Hematopoietic multipotent progenitor cell (in vitro differentiated cells): Measurements from ENCODE around the gene TIAM2. TPM values are rescaled to one million over a fixed set of nuclear protein-coding genes. Genes with fewer than 3 reads are reported as not detected.

Experiments used
- DNase-seq, 3 donors: peaks; one replicate each; pipeline ENCODE4 v3.0.0-alpha.2; 2011 to 2015; ENCODE audit warnings: low read depth in 2 of 3, low spot score in 2 of 3
- total RNA-seq: library from RNA; depleted of rRNA; stranded (reverse); fragments of >200 nt; gene quantifications from one replicate; pipeline ENCODE4 v1.2.3, GENCODE V29; 2012

The TIAM2 gene
- total RNA-seq, 1 donor: 1.1 TPM

DNA sequence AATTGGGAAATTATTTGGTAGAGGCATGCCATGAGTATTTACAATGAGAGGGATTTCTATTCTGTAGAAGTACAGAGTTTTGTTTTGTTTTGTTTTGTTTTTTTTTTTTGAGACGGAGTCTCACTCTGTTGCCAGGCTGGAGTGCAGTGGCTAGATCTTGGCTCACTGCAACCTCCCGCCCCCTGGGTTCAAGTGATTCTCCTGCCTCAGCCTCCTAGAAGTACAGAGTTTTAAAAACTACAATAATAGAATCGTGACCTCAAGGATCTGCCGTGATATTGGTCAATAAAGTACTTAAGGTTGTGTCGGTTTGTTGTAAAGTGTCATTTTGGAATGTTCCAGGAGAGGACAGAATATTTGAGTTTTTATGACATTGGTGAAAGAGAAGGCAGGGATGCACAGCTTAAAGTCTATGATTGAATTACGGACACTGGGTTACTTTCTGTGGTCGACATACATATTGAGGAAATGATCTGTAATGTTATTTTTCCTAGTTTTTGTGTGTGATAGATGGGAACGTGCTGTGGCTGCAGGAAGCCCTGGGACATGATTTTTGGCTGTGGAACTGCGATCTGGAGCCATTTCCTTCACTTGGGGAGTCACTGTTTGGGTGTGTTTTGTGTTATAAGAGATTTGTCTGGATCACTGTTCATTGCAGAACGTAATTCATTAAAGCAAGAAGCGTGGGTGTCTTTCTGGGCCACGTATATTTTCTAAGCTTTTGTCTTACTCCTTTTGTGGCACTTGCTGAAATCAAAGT, 59.6 kb downstream of the TIAM2 start:
- DNase-seq: no peak

DNA sequence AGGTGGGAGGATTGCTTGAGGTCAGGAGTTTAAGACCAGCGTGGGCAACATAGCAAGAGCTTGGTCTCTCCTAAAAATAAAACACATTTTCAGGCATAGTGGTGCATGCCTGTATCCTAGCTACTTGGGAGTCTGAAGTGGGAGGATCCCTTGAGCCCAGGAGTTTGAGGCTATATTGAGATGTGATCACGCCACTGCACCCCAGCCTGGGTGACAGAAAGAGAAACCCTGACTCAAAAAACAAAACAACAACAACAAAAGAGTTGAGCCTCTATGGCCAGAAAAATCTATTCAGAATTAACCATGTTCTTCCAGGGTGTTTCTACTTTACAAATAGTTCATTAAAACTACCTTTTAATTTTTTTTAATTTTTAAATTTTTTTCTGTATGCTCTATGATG, 60.6 kb downstream of the TIAM2 start:
- DNase-seq: no peak

DNA sequence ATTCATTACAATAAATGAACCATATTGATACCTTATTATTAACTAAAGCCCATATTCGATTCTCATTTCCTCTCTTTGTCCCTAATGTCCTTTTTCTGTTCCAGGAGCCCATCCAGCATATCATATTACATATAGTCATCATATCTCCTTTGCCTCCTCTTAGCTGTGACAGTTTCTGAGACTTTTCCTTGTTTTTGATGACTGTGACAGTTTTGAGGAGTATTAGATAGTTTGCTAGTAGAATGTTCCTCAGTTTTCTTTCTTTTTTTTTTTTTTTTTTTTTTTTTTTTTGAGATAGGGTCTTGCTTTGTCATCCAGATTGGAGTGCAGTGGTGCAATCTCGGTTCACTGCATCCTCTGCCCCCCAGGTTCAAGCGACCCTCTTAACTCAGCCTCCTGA, 61.6 kb downstream of the TIAM2 start:
- no peak for DNase-seq

DNA sequence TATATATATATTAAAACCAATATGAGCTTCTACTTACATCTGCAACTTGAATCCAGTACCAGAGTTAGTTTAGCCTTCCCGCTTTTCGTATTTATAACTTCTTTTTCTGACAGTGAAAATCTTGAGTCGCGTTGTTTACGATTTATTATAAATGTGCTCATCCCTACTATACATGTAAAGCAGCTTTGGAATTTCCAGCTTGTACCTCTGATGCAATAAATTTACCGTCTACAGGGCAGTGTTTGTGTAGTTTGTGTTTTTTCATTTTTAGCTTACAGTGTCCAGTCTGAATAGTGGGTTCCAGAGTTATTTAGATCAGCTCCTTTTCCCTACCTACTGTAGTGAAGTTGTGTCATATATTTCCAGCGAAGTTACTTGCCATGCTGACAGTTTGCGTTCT, 66.3 kb downstream of the TIAM2 start:
- no peak for DNase-seq

DNA sequence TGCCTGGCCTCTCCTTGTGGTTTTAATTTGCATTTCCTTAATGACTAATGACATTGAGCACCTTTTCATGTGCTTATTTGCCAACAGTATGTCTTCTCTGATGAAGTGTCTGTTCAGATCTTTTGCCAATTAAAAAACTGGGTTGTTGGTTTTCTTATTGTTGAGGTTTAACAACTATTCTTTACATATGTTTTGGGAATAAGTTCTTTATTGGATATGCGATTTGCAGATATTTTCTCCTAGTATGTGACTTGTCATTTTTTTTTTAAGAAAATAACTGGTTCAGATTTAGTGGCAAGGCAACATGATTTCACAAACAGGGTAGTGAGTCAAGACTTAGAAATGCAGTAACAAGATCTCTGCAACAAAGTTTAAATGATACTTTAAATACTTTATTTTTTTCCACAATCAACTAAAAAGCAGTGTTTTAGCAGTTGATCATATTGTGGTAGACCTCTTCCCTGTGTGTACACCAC, 67.8 kb downstream of the TIAM2 start:
- no peak for DNase-seq

DNA sequence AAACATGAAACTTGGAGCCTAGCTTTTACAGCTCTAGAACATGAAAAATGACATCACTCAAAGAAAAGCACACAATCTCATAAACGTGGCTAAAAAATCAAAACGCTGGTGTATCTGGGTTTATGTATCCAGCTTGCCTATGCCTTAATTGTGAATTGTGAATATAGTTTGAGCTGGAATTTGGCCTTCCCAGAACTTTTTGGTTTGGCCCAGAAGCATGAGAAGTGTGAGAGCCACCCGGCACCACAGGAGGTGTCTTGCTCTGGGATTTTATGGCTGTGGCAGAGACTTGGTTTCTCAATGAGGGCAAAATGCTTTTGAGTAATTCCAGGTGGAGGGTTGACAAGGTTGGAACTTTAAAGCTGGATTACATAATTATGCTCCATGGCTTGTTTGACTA, 69.2 kb downstream of the TIAM2 start:
- no peak for DNase-seq

DNA sequence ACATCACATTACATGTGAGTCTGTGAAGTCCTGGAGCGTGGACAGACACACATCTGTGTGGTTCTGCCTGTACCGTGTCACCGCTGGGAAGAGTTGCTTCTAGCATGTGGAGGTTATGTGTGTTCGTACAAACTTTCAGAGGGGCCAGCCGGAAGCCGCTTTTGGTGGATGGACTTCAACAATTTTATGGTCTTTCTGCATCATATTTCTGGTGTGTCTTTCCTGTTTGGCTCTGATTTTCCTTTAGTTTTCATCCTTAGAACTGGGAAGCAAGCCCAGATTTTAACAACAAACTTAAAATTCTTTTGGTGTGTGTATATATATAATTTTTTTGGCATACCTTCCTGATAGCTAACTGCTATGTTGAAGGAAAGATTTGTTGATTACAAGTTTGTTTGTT, 71.2 kb downstream of the TIAM2 start:
- no peak for DNase-seq

DNA sequence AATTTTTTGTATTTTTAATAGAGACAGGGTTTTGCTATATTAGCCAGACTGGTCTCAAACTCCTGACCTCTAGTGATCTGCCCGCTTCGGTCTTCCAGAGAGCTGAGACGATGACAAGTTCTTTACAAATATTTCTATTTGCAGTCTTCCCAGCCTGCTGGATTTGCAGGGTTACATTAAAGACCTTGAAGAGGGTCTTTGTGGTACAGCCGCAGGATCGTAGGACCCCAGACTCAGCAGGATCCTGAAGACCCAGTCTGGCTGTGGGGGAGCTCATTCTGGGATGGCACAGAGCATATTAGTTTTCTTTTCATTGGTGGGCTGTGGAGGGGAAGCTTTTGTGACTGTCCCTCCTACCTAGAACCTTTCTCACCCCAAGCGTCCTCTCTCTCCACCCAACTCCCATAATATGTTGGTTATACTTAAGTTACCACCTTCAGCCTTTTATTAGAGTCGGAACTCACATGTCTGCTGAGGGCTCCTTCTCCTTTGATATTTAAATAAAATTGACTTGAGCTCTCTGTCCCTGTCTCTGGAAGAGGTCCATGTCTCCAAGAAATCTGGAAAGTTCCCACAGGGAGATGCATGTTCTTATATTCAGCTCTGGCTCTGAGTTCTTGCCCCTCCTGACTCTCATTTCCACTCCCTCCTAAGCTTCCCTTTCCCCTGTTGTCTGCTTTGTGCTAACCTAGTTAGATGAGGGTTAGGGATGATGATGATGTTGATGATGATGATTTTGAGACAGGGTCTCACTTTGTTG, 72.0 kb downstream of the TIAM2 start:
- no peak for DNase-seq

DNA sequence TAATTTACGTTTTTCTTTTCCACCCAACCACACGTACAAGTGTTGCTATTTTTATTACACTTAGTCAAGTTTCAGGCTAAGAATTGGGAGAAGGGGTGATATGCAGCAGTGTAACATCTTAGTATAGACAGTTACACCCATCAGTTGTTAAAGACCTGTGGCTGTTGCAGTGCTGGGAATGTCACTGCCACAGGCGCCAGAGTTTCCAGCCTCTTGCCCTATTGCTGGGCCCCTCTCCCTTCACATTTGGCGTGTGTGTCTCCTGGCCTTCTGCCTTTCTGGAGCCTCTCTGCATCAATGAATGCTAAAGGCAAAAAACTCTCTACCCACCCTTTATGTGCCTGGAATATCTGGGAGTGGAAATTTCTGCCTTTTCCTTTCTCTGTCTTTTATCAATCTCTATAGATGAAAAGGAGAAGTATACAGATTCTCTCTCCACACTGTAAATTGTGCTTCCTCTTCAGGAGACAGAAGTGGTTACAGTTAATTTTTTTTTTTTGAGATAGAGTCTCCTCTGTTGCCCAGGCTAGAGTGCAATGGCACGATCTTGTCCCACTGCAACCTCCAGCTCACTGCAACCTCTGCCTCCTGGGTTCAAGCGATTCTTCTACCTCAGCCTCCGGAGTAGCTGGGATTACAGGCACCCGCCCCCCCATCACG, 73.0 kb downstream of the TIAM2 start:
- DNase-seq: peak in 1 of 3 donors; percentile 63

DNA sequence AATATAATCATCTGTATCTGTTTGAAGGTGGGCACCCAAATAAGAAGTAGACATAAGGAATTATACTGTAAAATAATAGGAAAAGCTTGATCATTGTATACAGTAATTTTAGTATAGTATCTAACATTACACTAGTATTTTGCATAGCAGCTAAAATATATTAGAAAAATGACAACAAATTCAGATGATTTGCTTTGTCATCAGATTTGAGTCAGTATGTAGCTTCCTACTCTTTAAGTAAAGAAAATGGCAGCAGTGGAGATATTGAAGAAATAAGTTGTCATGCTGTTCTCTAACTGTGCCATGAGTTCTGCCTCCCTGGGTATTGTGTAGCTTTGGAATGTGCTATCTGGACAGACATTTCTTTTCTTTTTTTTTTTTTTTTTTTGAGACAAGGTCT, 74.4 kb downstream of the TIAM2 start:
- no peak for DNase-seq

DNA sequence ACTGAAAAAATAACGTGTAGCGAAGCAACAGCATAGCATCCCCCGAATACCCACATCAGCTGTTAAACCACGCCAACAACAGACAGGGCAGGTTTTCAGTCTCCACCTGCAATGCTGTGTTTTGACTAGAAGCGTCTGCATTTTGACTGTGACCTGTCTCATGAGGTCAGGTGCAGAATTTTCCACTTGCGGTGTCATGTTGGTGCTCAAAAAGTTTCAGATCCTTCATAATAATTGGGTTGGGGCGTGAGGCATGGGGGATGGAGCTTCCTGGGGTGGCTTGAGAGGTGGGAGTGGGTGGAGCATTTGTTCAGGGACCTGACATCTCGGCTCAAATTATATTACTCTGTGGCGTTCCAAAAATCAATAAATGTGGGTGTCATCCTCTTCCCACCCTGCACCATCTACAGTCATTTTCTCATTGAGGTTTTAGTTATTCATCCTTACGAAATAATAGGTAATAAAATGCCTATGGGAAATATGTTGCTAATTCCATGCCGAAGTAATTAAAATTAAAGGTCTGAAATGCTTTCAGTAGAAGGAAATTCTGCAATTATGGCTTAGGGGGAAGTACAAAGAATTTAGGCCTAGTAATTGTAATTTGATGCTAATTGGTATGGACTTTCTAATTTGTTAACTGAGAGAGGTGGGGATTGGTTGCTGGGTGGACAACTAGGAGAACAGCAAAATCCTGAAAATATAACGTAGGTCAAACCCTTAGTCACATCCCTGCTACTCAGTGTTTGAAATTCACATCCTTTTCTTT, 81.0 kb downstream of the TIAM2 start:
- DNase-seq: no peak

DNA sequence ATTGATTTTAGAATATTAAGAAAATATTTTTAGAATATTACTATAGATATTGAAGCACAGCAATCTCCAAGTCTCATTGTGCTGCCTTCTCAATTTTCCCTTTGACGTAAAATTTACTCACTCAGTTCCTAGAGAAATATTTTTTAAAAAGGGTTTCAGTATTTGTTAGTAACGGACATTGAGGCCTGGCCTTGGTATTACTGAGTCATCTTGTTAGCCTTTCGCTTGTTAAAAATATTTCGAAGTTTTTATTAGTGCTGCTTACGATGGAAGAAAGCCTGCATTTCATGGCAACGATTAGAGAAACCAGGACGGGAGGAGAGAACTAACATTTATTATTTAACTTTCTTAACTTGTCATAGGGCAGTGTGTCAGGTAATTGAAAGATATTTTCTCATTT, 82.2 kb downstream of the TIAM2 start:
- DNase-seq: no peak

DNA sequence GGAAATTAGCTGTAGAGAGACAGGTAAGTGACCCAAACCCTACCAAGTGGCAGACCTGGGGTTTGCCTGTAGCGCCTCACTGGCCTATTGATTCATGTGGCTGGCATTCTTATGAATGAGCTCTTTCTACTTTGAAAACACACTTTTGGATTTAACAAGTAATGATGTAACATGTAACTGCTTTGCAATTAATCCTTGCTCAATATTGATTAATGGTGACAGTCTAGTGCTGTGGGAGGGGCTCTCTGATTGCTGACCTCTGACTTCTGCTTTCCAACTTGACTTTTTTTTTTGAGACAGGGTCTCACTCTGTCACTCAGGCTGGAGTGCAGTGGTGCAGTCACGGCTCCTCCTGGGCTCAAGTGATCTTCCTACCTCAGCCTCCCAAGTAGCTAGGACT, 82.7 kb downstream of the TIAM2 start:
- peak in 1 of 3 donors; percentile 26 for DNase-seq

DNA sequence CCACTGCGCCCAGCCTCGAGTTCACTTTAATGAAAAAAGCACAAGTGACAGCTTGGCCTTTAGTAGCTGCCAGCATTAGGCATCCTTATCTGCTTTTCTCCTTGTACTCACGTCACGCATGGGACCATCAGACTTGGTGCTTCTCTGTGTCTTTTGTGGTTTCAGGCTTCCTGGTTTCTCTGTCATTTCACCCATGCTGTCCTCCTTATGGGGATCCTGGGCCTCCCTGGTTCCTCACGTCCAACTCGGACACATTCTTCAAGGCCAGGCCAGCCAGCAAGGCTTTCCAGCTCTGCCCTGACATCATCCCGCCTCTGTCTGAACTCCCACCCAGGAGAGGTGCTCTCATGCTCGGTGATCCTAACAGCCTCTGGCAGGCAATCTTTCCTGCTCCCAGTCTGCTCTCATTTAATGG, 83.2 kb downstream of the TIAM2 start:
- DNase-seq: peak in 1 of 3 donors; percentile 25

DNA sequence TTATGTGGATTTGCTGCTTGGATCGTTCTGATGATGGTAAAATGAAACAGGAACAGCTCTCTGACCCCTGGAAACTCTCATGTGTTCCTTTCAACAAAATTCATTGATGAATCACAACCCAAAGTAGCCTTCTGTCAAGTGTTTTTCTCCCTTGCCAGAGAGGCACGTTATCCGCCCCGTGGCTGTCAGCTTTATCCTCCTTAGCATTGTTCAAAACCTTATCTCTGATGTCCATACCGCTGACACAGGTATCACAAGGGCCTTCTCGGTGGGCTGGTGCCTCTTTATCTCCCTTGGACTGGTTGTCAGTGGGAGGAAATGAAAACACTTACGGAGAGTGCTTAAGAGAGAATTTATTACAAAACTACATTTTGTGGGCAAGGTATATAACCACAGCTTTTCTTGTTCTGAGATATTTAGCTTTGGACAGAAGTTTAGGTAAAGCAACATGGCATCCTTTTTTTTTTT, 84.9 kb downstream of the TIAM2 start:
- DNase-seq: peak in 2 of 3 donors; percentile 78 to 92

DNA sequence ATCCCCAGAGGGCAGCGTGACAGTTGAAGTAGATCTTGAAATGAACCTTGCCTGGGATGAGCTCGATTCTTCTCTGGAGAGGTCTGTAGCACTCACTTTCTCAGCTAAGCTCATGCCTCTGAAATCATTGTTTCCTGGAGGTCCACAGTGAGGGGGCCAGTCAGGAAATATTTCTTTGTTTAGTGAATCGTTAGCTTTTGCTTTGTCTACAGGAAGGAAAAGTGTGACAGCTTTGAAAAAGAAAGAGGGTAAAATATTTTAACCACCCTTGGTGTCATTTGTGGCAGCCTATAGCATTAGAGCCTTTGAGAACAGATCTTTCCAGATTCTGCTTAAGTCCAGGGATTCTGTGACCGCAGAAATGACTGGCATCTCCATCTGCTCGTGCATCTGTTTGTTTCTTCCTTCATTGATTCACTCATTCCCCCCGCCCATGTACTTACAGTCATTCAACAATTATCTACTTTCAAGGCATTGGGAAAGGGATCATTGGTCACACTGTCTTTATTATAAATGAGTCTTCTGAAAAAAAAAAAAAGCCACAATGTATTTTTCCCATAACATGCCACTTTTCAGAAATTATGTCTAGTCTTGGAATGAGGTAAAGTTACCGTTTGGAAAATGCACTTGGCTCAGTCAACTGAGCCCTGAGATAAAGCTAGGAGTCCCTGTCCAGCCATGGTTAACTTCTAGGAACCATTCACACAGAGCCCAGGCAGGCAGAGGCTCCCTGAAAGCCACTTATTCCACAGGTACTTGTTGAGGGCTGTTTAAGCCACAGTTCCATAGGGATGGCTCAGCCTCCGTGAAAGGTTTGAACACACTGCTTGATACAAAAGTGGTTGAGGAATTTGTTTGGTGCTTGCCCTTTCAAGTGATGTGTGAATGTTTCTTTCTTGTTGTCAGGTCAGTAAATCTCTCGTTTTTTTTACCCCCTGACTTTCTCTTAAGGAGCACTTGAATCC, 86.0 kb downstream of the TIAM2 start:
- peak in 1 of 3 donors; percentile 36 for DNase-seq

DNA sequence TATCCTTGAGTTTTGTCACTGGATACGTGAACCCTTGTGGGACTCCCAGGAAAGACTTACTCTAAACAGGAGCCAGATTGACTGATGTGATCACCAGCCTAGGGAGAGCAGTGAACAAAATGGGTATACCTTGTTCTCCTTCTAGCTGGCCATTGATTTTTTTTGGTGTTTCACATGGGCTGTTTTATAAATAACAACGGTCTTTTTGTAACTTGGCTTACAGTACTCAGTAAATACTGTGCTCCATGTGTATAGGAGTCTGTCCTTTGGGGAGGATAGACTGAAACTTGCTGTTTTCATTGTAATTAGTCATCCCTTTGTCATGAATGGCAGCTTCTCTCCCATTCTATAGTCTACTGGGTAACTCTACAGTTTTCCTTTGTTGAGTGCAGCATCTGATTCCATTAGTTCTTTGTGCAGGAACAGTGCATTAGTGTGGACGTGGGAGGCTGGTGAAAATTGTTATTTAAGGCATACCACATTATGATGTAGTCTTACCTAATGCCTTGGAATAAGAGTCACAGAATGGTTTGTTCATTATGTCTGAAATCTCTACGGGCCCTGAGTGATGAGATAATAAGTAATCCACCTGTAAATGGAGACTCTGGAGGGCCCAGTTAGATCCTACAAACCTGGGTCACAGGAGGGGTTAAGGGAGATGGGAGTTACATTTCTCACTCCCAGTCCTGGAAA, 89.5 kb downstream of the TIAM2 start:
- DNase-seq: no peak

DNA sequence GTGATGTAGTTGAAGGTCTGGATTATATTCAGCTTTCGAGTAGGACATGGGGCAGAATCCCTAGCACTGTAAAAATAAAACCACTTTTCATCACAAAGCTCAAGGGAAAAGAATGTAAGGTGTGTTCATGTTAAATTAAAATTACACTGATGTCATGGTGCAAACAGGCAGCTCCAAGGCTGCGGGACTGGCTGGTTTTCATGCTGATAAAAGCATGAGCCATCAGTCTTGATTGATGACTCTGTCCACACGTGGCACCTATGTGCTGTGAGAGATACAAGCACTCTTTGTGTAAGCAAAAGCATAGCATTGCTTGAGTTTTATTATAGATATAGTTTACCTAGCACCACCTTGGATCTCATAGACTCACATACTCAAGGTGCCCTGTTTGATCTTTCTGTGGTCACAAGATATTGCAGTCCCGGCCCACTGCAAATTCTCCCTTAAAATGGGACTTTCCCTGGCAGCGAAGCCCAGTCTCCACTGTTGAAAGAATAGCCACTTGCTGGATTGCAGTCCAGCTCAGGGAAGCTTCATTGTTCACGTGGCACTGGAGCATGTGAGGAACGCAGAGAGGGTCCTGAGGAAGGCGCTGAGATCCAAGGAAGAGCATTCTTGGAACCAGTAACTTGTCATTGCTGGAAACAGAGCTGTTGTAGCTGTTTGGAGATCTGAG, 90.6 kb downstream of the TIAM2 start:
- no peak for DNase-seq
